Thoracic aorta (tissue), 2 donors: ENCODE data around the gene PKP4. TPM values are rescaled to one million over a fixed set of nuclear protein-coding genes. Genes with fewer than 3 reads are reported as not detected.

Source experiments
- ATAC-seq: fragments of 150-250 bp; one replicate; pipeline ENCODE4 v1.8.0; 2017; ENCODE audit warnings: low read depth; ENCODE audit not compliant: insufficient number of reproducible peaks, low FRiP score
- DNase-seq: peaks from one replicate; pipeline ENCODE4 v3.0.0-alpha.2; 2020; ENCODE audit warnings: low spot score
- H3K27ac ChIP-seq, 2 donors: fragments of 200-600 bp; sonication (generic); 1 replicate in 1 of 2; 2 replicates in 1 of 2; pipeline ENCODE4 v1.5.1; 2016; ENCODE audit warnings: mild to moderate bottlenecking in 2 of 2, moderate library complexity in 2 of 2
- H3K27me3 ChIP-seq: fragments of 200-600 bp; sonication (generic); replicated peaks from 2 replicates; pipeline ENCODE4 v1.6.0; 2016; ENCODE audit warnings: mild to moderate bottlenecking; ENCODE audit not compliant: insufficient read depth
- H3K36me3 ChIP-seq: fragments of 200-600 bp; sonication (generic); one replicate; pipeline ENCODE4 v1.5.1; 2016
- H3K4me1 ChIP-seq, 2 donors: fragments of 200-600 bp; sonication (generic); 1 replicate in 1 of 2; 2 replicates in 1 of 2; pipeline versions ENCODE4 v1.5.1 to v1.6.0; 2016; ENCODE audit warnings: low read depth in 2 of 2, mild to moderate bottlenecking in 1 of 2; ENCODE audit not compliant: control insufficient read depth in 1 of 2
- H3K4me3 ChIP-seq: fragments of 200-600 bp; sonication (generic); 2 replicates; pipeline ENCODE4 v1.5.1; 2016; ENCODE audit warnings: mild to moderate bottlenecking
- H3K9me3 ChIP-seq: fragments of 200-600 bp; sonication (generic); 2 replicates; pipeline ENCODE4 v1.5.1; 2016
- total RNA-seq, 2 donors: library from RNA; depleted of rRNA; stranded (reverse); fragments of >200 nt; gene quantifications; one replicate each; pipeline versions ENCODE4 v1.1.0 to v1.2.3, GENCODE V29; 2016
- TF ChIP-seq, protein P1 (sequence below): fragments of 200-600 bp; sonication (generic); IDR thresholded peaks from one replicate; pipeline ENCODE4 v1.5.1; 2019; ENCODE audit warnings: antibody characterized with exemption

PKP4 gene
- total RNA-seq, 2 donors from 2014 or later: 28.0 to 49.1 TPM

DNA sequence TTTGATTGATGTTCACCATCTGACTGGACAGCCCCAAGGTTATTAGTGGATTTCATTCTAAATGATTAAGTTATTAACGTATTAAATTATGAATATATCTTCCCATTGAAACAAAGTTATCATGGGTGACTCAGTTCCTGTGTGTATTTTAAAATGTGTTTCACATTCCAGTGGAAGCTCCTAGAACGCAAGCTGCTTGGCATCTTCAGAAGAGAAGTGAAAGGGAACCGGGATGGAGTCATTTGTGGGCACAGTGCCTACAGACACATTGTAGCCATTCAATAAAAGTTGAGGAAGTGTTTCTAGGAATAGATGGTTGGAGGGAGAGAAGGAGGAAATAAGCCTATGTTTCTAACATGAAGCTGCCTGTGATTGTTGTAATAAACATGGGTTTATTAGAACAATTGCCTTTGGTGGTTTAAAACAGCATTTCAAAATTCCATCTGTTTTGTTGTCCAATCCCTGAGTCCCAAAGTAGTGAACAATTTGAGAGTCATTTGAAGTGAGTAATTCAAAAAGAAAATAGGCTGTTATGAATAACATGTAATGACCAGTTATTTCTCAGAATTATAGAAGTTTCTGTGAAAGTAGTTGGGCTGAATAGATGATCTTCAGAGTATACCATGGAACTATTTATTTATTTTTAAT lies 143.5 kb downstream of the PKP4 start:
- DNase-seq (peak; percentile 44), ATAC-seq (peak; percentile 93)
- Histone ChIP-seq H3K9me3 (no peaks in the 10 kb centered on the region), H3K4me1 (peaks cover 6 to 22% of the 10 kb centered on the region in 2 donors), H3K36me3 (no peaks in the 10 kb centered on the region), H3K4me3 (peak overlapping the region; percentile 40), H3K27me3 (no peaks in the 10 kb centered on the region), H3K27ac (peak overlapping the region in 1 of 2 donors; percentile 11)
- TF ChIP-seq, protein P1, sequence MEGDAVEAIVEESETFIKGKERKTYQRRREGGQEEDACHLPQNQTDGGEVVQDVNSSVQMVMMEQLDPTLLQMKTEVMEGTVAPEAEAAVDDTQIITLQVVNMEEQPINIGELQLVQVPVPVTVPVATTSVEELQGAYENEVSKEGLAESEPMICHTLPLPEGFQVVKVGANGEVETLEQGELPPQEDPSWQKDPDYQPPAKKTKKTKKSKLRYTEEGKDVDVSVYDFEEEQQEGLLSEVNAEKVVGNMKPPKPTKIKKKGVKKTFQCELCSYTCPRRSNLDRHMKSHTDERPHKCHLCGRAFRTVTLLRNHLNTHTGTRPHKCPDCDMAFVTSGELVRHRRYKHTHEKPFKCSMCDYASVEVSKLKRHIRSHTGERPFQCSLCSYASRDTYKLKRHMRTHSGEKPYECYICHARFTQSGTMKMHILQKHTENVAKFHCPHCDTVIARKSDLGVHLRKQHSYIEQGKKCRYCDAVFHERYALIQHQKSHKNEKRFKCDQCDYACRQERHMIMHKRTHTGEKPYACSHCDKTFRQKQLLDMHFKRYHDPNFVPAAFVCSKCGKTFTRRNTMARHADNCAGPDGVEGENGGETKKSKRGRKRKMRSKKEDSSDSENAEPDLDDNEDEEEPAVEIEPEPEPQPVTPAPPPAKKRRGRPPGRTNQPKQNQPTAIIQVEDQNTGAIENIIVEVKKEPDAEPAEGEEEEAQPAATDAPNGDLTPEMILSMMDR: no peak

DNA sequence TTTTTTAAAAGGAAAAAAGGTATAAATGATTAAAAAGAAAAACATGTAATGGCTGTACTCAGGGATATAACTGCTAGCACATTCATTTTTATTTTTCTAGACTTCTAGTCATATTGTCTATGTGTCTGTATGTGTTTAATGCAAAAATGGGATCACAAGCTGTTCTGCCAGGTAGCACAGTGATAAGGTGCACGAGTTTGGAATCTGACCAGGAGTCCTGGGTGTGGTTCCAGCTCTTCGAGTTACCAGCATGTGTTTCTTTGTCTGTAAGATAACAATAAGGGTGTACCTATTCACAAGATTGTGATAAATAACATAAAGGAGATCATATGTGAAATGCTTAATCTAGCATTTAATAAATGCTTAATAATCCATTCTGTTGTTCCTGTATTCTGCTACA lies 145.3 kb downstream of the PKP4 start:
- Histone ChIP-seq H3K4me1 (peaks cover 6 to 22% of the 10 kb centered on the region in 2 donors), H3K4me3 (no peak overlapping the region), H3K36me3 (no peaks in the 10 kb centered on the region), H3K9me3 (no peaks in the 10 kb centered on the region), H3K27me3 (no peaks in the 10 kb centered on the region), H3K27ac (no peak overlapping the region)
- TF ChIP-seq, protein P1: no peak
- ATAC-seq (no peak), DNase-seq (no peak)

DNA sequence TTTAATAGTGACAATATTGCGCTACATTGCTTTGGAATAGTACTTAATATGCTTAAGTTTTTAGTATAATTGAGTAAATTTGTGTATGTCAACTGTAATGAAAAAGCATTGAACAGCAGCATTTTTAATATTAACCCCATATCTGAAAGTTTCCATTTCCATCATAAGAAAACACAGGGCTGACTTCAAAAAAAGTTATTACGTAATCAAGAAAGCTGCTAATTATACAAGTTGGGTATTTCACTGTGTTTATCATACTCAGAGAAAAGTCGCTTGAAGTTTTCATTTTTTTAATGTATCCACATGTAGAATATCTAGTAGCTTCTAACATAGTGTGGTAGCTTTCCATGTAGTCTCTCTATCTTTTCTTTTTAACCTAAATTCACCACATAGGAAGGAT lies 146.5 kb downstream of the PKP4 start:
- ATAC-seq: no peak
- no peak overlapping the region for H3K27ac ChIP-seq
- no peaks in the 10 kb centered on the region for H3K27me3 ChIP-seq
- no peak overlapping the region for H3K4me3 ChIP-seq
- TF ChIP-seq, protein P1: no peak
- H3K4me1 ChIP-seq: peaks cover 6 to 22% of the 10 kb centered on the region in 2 donors
- DNase-seq: no peak
- no peaks in the 10 kb centered on the region for H3K9me3 ChIP-seq
- no peaks in the 10 kb centered on the region for H3K36me3 ChIP-seq

DNA sequence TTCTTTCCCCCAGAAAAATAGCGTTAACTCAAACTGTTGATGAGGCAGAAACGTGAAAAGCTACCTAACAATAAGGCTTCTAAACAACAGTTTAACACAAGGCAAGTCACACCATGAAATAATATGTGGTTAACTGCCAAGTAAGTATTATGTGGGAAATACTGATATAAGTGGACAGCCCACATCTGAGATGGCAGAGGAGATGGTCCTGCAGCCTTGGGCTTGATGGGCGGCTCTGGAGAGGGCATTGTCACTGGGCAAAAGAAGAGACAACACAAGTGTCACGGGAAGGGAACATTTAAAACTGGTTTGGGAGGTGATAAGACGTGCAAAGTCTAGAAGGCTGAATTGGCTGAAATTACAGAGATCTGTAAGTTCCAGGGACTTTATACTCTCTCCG lies 147.2 kb downstream of the PKP4 start:
- DNase-seq: no peak
- TF ChIP-seq, protein P1: no peak

DNA sequence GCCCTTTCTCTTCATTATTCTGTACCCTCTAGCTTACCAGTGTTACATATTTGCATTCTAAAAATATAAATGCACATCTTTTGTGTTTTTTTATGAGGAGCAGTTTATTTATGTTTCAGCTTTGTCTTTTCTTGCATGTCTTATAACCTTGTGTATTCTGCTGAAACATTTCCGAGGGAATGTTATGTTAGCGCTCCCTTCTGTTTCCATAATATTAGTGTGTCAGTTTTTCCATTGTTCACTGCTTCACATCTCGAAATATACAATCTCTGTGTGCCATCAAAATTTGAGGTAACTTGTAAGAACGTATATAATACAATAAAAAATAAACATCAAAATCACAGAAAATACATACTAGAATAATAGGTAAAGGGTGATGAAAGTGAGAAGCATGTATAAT lies 153.3 kb downstream of the PKP4 start:
- TF ChIP-seq, protein P1: no peak
- Histone ChIP-seq H3K9me3 (no peaks in the 10 kb centered on the region), H3K27me3 (no peaks in the 10 kb centered on the region), H3K4me3 (no peak overlapping the region), H3K27ac (no peak overlapping the region), H3K4me1 (no peaks in the 10 kb centered on the region), H3K36me3 (no peaks in the 10 kb centered on the region)
- ATAC-seq (no peak), DNase-seq (no peak)

More for the DNA sequence above, 147.2 kb downstream of the PKP4 start:
- Histone ChIP-seq H3K27ac (no peak overlapping the region), H3K4me1 (peaks cover 6 to 18% of the 10 kb centered on the region in 2 donors), H3K27me3 (no peaks in the 10 kb centered on the region), H3K36me3 (no peaks in the 10 kb centered on the region), H3K4me3 (no peak overlapping the region), H3K9me3 (no peaks in the 10 kb centered on the region)
- ATAC-seq: no peak
